Thymus (tissue), 11 donors: ENCODE results near the gene GAS2L3. TPM values are rescaled to one million over a fixed set of nuclear protein-coding genes. Genes with fewer than 3 reads are reported as not detected.
"Not testable (repeated sequence)": the region's sequence is repeated elsewhere in the genome, so short reads cannot be mapped to it uniquely, and the experiment has no call there.

Experiments
- DNase-seq, 9 donors: peaks; one replicate each; pipeline ENCODE4 v3.0.0-alpha.2; 2013; ENCODE audit warnings: low spot score in 9 of 9, low read depth in 6 of 9, missing footprints in 1 of 9
- H3K27ac ChIP-seq, 2 donors: one replicate each; pipeline ENCODE4 v1.5.1; 2013; ENCODE audit warnings: control low read depth in 1 of 2, low read depth in 1 of 2, low read length in 1 of 2, mild to moderate bottlenecking in 1 of 2, moderate library complexity in 1 of 2
- H3K27me3 ChIP-seq, 2 donors: one replicate each; pipeline ENCODE4 v1.5.1; 2013; ENCODE audit warnings: low read length in 1 of 2; ENCODE audit not compliant: control insufficient read depth in 2 of 2, insufficient read depth in 1 of 2
- H3K36me3 ChIP-seq, 2 donors: one replicate each; pipeline ENCODE4 v1.5.1; 2013; ENCODE audit warnings: low read length in 1 of 2, mild to moderate bottlenecking in 1 of 2, moderate library complexity in 1 of 2; ENCODE audit not compliant: control insufficient read depth in 2 of 2, insufficient read depth in 2 of 2
- H3K4me1 ChIP-seq, 2 donors: one replicate each; pipeline ENCODE4 v1.5.1; 2013; ENCODE audit warnings: low read length in 2 of 2; ENCODE audit not compliant: control insufficient read depth in 2 of 2, insufficient read depth in 2 of 2
- H3K4me3 ChIP-seq, 2 donors: one replicate each; pipeline ENCODE4 v1.5.1; 2013; ENCODE audit warnings: low read length in 2 of 2, control low read depth in 1 of 2, mild to moderate bottlenecking in 1 of 2
- H3K9me3 ChIP-seq, 2 donors: one replicate each; pipeline ENCODE4 v1.5.1; 2013; ENCODE audit warnings: low read length in 1 of 2, mild to moderate bottlenecking in 1 of 2; ENCODE audit not compliant: control insufficient read depth in 2 of 2, insufficient read depth in 1 of 2
- WGBS: extraction: QIAGEN DNeasy Blood & Tissue Kit; methylation state at CpG from one replicate; pipeline ENCODE4 v1.1.7; 2013; 5-methylcytosine and 5-hydroxymethylcytosine counted together
- polyA plus RNA-seq: library from polyadenylated mRNA; stranded (reverse); fragments of 200-250 nt; gene quantifications from one replicate; pipeline ENCODE4 v1.2.3, GENCODE V29; 2013
- total RNA-seq: library from RNA; stranded (reverse); fragments of 120-200 nt; gene quantifications from one replicate; pipeline ENCODE4 v1.2.4, GENCODE V29; 2013
- donor health status: healthy.

GAS2L3 gene
- total and polyA plus RNA-seq, 2 donors = 2.2 to 4.4 TPM

DNA sequence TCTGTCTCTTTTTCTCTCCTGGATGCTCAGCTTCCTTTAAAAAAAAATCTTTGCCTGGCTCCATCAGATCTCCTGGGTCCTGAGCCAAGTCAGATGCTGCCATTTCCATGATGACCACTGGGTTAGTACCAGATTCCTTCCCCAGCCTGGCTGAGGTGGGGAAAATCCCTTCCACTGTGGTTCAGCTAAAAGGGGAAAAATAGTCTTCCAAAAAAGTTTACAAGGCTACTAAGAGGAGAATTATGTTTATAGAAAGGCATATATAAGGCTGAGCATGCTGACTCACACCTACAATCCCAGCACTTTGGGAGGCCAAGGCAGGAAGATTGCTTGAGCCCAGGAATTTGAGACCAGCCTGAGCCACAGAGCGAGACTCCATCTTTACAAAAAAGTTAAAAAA, 28.4 kb upstream of the GAS2L3 start:
- Histone ChIP-seq H3K27me3 (no peaks in the 10 kb centered on the region), H3K27ac (no peak overlapping the region), H3K4me3 (no peak overlapping the region), H3K4me1 (no peaks in the 10 kb centered on the region), H3K9me3 (no peaks in the 10 kb centered on the region), H3K36me3 (no peaks in the 10 kb centered on the region)
- WGBS = 92% methylated on average over 1 of the region's 1 CpG
- DNase-seq = no peak

DNA sequence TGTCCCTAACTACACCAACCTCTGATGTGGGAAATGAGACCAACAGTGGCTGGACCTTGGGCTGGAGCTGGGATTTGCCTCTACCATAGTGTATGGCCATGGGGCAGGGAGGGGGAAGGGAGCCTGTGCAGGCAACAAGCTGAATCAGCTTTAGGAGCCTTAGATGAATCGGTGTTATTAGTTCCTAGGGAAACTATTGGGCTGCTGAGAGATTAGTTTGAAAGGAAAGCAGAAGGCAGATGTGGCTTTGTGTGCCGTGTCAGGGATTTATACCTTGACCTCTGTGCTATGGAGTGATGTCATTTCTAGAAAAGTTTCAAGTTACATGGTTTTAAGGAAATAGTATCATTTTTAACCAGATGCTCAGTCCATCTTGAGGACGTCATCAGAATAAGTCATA, 19.5 kb upstream of the GAS2L3 start:
- no peaks in the 10 kb centered on the region for H3K36me3 ChIP-seq
- 86% methylated on average over 3 of the region's 3 CpGs for WGBS

DNA sequence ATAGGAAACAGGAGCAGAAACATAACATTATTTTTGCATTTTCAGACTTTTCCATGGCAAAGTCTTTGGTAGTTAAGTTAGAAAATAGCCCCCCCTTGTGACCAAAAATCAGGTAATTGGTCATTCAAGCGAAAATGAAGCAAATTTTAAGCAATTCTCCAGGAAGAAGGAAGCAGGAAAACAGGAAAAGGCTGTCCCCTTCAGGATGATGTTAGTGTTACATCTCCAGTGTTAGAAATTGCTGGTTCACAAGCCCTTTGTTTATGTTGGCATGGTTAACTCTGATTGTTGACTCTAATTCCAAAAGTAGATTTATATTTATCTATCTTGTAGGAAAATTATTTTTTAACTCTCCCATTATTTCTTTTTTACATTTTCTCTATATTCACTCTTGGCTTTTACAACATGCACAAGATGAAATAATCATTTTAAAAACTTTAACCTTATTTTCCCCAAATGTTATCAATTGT, 18.8 kb upstream of the GAS2L3 start:
- no peaks in the 10 kb centered on the region for H3K27me3 ChIP-seq
- H3K4me1 ChIP-seq = no peaks in the 10 kb centered on the region
- no peak overlapping the region for H3K27ac ChIP-seq
- 1% methylated on average over 1 of the region's 1 CpG for WGBS
- peak in 4 of 9 donors; percentile 11 to 38 (median 16) for DNase-seq
- H3K4me3 ChIP-seq = no peak overlapping the region
- no peaks in the 10 kb centered on the region for H3K9me3 ChIP-seq
- H3K36me3 ChIP-seq = no peaks in the 10 kb centered on the region

More for the DNA sequence above, 19.5 kb upstream of the GAS2L3 start:
- H3K4me3 ChIP-seq = no peak overlapping the region
- no peak overlapping the region for H3K27ac ChIP-seq
- no peaks in the 10 kb centered on the region for H3K4me1 ChIP-seq
- no peak for DNase-seq
- no peaks in the 10 kb centered on the region for H3K27me3 ChIP-seq
- H3K9me3 ChIP-seq = no peaks in the 10 kb centered on the region

DNA sequence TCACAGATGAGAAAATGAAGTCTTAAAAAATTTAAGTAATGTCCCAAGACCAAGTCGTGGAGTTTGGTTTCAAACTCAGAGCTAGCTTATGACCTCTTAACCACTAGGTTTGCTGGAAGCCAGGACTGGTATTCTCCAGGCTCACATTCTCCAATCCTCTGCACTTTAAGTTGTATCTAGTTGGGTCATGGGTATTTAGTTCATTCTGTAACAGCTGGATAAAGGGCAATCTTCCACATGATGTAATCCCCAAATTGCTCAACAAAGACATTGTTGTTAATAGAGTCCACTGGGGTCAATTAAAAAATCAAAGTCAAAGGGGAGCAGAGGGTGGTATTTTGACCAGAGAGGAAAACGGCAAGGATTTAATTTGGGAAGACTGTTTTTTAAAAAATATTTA, 17.8 kb upstream of the GAS2L3 start:
- H3K4me3 ChIP-seq = no peak overlapping the region
- DNase-seq = no peak
- WGBS = 90% methylated on average over 2 of the region's 2 CpGs

DNA sequence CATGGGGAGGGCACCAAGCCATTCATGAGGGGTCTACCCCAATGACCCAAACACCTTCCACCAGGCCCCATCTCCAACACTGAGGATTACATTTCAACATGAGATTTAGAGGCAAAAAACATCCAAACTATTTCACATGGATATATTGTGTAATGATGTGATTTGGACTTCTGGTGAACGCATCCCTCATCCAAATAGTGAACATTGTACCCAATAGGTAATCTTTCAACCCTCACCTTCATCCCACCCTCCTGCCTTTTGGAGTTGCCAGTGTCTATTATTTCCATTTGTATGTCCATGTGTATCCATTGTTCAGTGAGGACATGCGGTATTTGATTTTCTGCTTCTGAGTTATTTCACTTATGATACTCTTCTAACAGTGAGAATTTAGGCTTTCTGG, 16.1 kb upstream of the GAS2L3 start:
- WGBS = over 99% methylated on average over 2 of the region's 2 CpGs
- no peaks in the 10 kb centered on the region for H3K27me3 ChIP-seq

More for the DNA sequence above, 17.8 kb upstream of the GAS2L3 start:
- no peaks in the 10 kb centered on the region for H3K9me3 ChIP-seq
- H3K36me3 ChIP-seq = no peaks in the 10 kb centered on the region
- no peaks in the 10 kb centered on the region for H3K27me3 ChIP-seq
- H3K4me1 ChIP-seq = no peaks in the 10 kb centered on the region
- no peak overlapping the region for H3K27ac ChIP-seq

DNA sequence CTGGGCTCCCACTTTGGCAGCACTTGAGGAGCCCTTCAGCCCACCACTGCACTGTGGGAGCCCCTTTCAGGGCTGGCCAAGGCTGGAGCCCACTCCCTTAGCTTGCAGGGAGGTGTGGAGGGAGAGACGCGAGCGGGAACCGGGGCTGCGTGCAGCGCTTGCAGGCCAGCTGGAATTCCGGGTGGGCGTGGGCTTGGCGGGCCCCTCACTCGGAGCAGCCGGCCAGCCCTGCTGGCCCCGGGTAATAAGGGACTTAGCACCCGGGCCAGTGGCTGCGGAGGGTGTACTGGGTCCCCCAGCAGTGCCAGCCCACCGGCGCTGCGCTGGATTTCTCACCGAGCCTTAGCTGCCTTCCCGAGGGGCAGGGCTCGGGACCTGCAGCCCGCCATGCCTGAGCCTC, 14.2 kb upstream of the GAS2L3 start:
- H3K27me3 ChIP-seq, H3K9me3 ChIP-seq, DNase-seq, H3K36me3 ChIP-seq, H3K4me3 ChIP-seq, H3K4me1 ChIP-seq, H3K27ac ChIP-seq: not testable (repeated sequence)
- 98% methylated on average over 21 of the region's 21 CpGs for WGBS

More for the DNA sequence above, 16.1 kb upstream of the GAS2L3 start:
- DNase-seq = no peak
- H3K9me3 ChIP-seq = no peaks in the 10 kb centered on the region
- H3K27ac ChIP-seq = no peak overlapping the region
- H3K36me3 ChIP-seq = no peaks in the 10 kb centered on the region
- no peak overlapping the region for H3K4me3 ChIP-seq
- no peaks in the 10 kb centered on the region for H3K4me1 ChIP-seq

DNA sequence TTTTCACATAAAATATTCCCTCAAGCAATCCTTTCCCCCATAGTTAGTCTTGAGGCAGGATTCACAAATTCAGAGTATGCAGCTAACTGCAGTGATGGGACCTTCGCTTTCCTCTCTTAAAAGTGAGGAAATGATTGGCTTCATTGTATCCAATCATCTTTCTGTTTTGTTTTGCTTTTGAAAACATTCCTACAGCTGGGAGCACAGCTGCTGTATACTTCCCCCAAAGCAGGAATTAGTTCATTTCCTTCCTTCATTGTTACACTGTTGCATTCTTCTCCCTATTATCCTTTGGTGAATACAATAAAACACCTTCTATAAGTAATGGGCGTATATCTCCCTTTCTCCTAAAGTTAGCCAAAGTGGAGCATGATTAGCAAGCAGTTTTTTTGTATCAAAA, 9.4 kb upstream of the GAS2L3 start:
- no peak overlapping the region for H3K4me3 ChIP-seq
- no peak for DNase-seq
- H3K36me3 ChIP-seq = no peaks in the 10 kb centered on the region
- no peaks in the 10 kb centered on the region for H3K9me3 ChIP-seq
- no peak overlapping the region for H3K27ac ChIP-seq
- H3K4me1 ChIP-seq = no peaks in the 10 kb centered on the region
- WGBS = 63% methylated on average over 2 of the region's 2 CpGs
- no peaks in the 10 kb centered on the region for H3K27me3 ChIP-seq

DNA sequence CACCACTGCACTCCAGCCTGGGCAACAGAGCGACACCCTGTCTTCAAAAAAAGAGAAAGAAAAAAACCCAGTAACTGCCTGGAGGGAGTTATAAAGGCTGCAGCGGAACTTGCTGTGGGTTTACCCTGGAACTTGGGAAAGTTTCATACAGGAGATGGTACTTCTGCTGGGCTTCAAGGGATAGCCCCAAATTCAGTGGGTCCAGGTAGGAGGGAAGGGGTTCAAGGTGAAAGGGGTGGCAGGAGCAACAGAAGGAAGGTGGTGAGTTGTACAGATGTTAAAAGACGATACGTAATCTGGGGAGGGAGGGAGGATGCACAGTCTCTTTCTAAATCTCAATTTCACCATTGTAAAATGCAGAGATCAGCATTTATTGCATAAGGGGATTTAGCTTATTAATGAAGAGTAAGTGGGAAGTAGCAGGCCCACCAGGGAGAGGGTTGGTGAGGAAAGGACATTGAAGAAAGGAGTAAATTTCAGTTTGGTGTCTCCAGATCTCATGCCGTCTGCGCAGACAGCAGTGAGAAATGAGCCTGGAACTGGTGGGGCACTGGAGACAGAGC, 8.5 kb upstream of the GAS2L3 start:
- 89% methylated on average over 6 of the region's 6 CpGs for WGBS
- H3K27ac ChIP-seq = no peak overlapping the region
- H3K36me3 ChIP-seq = no peaks in the 10 kb centered on the region
- H3K4me1 ChIP-seq = no peaks in the 10 kb centered on the region
- DNase-seq = no peak
- H3K9me3 ChIP-seq = no peaks in the 10 kb centered on the region
- H3K4me3 ChIP-seq = no peak overlapping the region
- no peaks in the 10 kb centered on the region for H3K27me3 ChIP-seq

DNA sequence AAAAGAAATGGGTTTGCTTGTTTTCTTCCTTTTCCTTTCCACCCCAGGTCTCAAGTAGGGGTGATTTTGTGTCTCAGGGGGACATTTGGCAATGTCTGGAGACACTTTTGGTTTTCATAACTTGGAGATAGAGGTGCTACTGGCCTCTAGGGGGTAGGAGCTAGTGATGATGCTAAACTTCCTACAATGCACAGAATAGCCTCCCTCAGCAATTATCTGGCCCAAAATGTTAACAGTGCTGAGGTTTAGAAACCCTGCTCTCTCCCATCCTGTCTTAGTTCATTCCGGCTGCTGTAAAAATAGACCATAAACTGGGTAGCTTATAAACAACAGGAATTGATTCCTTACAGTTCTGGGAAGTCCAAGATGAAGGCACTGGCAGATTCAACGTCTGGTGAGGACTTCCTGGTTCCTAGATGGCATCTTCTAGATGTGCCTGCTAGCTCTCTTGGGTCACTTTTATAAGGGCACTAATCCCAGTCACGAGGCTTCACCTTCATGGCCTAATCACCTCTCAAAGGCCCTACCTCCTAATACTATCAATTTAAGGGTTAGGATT, 7.4 kb upstream of the GAS2L3 start:
- Histone ChIP-seq H3K4me3 (no peak overlapping the region), H3K36me3 (no peaks in the 10 kb centered on the region), H3K9me3 (no peaks in the 10 kb centered on the region), H3K27ac (no peak overlapping the region), H3K4me1 (no peaks in the 10 kb centered on the region), H3K27me3 (no peaks in the 10 kb centered on the region)
- DNase-seq = no peak
- 91% methylated on average over 3 of the region's 3 CpGs for WGBS
